ENCODE data around the gene TMEM269.

Gene TMEM269

DNA sequence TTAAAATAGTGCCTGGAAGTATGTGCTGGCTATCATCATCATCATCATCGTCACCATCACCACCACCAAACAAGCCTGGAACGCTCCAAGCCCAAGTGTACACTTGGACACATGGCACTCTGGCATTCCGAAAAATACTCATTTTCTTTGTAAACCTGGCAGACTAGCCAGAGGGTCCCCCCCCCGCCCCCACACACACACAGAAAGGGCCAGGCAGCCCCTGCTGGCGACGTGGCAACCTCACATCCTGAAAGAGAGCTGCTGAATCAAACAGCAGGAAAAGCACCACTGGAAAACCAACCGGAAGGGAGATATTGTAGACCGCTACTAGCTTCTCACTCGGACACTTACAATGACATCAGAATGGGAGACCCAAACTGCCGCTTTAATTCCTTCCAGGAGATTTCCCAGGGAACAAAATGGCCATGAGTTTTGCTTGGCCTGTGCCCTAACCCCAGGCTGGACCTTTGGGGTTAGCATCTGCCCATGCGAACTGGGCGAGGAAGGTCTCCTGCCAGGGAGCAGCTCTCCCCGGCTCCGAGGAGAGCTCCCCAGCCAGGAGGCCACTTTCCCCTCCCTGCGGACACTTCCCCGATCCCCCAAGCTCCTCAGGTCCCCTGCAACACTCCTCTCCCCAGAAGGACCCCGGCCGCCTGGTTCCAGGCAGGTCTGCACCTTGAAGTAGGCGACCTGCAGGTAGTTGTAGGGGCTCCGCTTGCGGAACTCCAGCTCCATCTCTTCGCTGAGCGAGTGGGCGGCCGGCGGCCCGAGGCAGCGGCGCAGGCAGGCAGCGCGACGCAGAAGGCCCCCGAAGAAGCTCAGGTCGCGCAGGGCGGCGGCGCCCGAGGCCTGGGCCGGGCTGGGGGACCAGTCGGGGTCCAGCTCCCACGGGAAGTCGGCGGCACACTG, 18.7 kb upstream of the TMEM269 start (continued):
- TF ChIP-seq, protein P1, sequence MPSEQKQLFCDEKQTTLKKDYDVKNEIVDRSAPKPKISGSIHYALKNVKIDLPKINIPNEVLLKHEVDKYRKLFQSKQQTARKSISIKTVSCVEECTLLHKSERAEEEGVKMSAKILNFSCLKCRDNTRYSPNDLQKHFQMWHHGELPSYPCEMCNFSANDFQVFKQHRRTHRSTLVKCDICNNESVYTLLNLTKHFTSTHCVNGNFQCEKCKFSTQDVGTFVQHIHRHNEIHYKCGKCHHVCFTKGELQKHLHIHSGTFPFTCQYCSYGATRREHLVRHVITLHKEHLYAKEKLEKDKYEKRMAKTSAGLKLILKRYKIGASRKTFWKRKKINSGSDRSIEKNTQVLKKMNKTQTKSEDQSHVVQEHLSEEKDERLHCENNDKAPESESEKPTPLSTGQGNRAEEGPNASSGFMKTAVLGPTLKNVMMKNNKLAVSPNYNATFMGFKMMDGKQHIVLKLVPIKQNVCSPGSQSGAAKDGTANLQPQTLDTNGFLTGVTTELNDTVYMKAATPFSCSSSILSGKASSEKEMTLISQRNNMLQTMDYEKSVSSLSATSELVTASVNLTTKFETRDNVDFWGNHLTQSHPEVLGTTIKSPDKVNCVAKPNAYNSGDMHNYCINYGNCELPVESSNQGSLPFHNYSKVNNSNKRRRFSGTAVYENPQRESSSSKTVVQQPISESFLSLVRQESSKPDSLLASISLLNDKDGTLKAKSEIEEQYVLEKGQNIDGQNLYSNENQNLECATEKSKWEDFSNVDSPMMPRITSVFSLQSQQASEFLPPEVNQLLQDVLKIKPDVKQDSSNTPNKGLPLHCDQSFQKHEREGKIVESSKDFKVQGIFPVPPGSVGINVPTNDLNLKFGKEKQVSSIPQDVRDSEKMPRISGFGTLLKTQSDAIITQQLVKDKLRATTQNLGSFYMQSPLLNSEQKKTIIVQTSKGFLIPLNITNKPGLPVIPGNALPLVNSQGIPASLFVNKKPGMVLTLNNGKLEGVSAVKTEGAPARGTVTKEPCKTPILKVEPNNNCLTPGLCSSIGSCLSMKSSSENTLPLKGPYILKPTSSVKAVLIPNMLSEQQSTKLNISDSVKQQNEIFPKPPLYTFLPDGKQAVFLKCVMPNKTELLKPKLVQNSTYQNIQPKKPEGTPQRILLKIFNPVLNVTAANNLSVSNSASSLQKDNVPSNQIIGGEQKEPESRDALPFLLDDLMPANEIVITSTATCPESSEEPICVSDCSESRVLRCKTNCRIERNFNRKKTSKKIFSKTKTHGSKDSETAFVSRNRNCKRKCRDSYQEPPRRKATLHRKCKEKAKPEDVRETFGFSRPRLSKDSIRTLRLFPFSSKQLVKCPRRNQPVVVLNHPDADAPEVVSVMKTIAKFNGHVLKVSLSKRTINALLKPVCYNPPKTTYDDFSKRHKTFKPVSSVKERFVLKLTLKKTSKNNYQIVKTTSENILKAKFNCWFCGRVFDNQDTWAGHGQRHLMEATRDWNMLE (tag by site-specific recombination; conservative IDR thresholded peaks at IDR 0.05; ENCODE audit: low read depth): no peak
- TF ChIP-seq PRDM10 (tag by site-specific recombination; IDR thresholded peaks at IDR 0.05) (no peak; the same call in 1 of the 2 replicates), ZNF555 (tag by site-specific recombination; conservative IDR thresholded peaks at IDR 0.05) (no peak), ZNF174 (tag by site-specific recombination; IDR thresholded peaks at IDR 0.05) (no peak), ZNF48 (tag by site-specific recombination; IDR thresholded peaks at IDR 0.05) (no peak), YY2 (tag by site-specific recombination; IDR thresholded peaks at IDR 0.05) (no peak), HIC1 (tag by site-specific recombination; IDR thresholded peaks at IDR 0.05) (no peak), ZNF175 (tag by site-specific recombination; IDR thresholded peaks at IDR 0.05) (no peak), ZIC2 (tag by site-specific recombination; IDR thresholded peaks at IDR 0.05) (no peak), ZNF544 (tag by site-specific recombination; IDR thresholded peaks at IDR 0.05) (no peak), ZNF350 (tag by site-specific recombination; IDR thresholded peaks at IDR 0.05) (no peak), ATF2 (tag by site-specific recombination; IDR thresholded peaks at IDR 0.05; ENCODE audit: low read depth) (no peak), ZNF416 (tag by site-specific recombination; IDR thresholded peaks at IDR 0.05) (no peak), ZNF571 (tag by site-specific recombination; IDR thresholded peaks at IDR 0.05) (no peak), ZNF19 (tag by site-specific recombination; IDR thresholded peaks at IDR 0.05; ENCODE audit: low read depth) (no peak), ZNF785 (tag by site-specific recombination; IDR thresholded peaks at IDR 0.05) (no peak), KLF1 (tag by site-specific recombination; IDR thresholded peaks at IDR 0.05) (no peak), SP3 (tag by site-specific recombination; IDR thresholded peaks at IDR 0.05) (no peak), GLI4 (tag by site-specific recombination; IDR thresholded peaks at IDR 0.05) (no peak), ZNF239 (tag by site-specific recombination; IDR thresholded peaks at IDR 0.05) (no peak), ZNF114 (tag by site-specific recombination; IDR thresholded peaks at IDR 0.05) (no peak), ZNF510 (tag by site-specific recombination; IDR thresholded peaks at IDR 0.05; ENCODE audit: insufficient replicate concordance) (no peak), ZSCAN16 (tag by site-specific recombination; IDR thresholded peaks at IDR 0.05) (no peak)
- TF ChIP-seq, protein P2, sequence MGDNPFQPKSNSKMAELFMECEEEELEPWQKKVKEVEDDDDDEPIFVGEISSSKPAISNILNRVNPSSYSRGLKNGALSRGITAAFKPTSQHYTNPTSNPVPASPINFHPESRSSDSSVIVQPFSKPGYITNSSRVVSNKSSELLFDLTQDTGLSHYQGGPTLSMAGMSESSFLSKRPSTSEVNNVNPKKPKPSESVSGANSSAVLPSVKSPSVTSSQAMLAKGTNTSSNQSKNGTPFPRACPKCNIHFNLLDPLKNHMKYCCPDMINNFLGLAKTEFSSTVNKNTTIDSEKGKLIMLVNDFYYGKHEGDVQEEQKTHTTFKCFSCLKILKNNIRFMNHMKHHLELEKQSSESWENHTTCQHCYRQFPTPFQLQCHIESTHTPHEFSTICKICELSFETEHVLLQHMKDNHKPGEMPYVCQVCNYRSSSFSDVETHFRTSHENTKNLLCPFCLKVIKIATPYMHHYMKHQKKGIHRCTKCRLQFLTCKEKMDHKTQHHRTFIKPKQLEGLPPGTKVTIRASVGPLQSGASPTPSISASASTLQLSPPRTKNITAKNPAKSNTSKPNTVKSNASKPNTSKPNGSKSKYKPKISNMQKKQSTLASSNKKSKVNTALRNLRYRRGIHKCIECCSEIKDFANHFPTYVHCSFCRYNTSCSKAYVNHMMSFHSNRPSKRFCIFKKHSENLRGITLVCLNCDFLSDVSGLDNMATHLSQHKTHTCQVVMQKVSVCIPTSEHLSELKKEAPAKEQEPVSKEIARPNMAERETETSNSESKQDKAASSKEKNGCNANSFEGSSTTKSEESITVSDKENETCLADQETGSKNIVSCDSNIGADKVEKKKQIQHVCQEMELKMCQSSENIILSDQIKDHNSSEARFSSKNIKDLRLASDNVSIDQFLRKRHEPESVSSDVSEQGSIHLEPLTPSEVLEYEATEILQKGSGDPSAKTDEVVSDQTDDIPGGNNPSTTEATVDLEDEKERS (tag by site-specific recombination; IDR thresholded peaks at IDR 0.05): no peak
